EH (cell line): ENCODE data around the gene MCF2.
A peak's percentile ranks its signal among the peaks of the same experiment; 100 is the strongest.

ENCODE experiments used
- DNase-seq: peaks from one replicate; pipeline ENCODE4 v3.0.0-alpha.2; 2015; ENCODE audit warnings: low read depth

Gene MCF2

DNA sequence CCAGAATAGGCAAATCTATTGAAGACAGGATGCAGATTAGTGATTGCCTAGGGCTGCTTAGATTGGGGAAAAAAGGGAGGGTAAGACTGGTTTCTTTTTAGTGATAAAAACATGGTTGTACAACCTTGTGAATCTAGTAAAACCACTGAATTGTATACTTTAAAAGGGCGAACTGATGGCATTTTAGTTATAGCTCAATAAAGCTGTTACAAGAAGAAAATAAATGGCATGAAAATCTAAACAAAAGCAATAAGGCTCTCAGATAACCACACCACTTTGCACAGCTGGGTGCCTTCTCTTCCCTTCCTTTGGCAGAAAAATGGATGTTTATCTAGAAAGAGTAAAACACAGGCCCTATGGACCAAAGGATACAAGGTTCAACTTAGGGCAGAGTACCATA lies 107.9 kb downstream of the MCF2 start:
- DNase-seq: no peak

DNA sequence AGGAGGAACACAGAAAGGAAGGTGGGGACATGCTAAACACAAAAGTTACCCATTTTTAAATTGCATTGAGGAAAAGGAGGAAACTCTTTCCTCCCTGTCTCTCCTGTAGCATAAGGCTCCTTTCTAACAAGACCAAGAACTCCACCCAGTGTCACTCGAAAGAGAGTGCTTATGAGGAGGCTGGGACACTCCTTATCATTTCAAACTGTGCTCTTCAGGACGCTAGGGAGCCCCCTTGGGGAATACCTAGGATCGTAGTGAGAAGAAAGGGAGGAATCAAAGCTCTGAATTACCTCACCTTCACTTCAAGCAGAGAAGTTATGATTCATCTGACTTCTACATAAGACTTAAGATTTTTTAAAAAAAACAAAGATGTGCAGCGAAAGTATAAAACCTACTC lies 111.9 kb downstream of the MCF2 start:
- no peak for DNase-seq

DNA sequence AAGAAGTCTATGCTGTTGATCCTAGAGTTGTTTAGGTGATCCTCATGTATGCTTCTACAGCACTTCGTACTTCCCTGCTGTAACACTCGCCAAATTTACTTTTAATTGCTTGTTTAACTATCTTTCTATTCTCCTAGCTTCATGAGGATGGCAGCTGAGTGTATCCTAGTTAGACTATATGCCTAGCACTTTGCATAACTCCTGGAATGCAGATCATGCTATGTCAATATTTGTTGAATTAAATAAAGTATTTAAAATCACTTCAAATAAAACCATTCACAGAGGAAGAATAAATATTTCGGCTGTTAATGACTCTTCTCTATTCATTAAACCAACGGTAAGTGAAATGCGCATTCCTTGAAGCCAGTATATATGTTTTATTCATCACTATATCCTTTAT lies 122.4 kb downstream of the MCF2 start:
- no peak for DNase-seq

DNA sequence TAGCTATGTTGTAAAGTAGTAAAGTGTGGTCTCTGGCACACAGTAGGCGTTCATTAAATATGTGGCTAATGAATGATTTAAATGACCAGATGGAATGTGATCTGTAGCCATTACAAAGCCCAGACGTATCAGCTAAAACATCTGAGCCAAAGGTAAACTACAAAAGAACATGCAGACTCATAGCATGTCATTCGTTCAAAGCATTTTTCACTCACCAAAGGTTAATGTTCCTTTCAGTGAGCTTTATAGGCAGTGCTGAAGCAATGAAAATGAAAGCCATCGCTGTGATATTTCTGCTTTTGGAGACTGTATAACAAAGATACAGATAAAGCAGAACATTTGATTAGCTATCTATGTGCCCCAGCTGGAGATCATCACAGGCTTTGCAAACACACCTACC lies 126.9 kb downstream of the MCF2 start:
- DNase-seq: no peak

DNA sequence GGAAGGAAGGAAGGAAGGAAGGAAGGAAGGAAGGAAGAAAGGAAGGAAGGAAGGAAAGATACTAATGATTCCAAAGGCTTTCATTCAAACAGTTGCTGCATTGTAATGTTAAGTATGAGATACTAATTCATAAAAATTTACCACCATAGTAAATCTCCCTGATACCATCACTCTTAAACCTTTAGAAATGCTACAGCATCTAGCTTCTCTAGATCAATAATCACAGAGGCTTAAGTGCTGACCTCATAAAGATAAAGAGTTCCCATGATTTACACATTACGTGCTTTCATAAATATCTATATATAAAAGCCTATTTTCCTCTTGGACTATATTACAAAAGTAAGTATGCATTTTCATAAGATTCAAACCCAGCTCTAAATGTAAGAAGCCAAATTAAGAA lies 141.0 kb downstream of the MCF2 start:
- DNase-seq: no peak

DNA sequence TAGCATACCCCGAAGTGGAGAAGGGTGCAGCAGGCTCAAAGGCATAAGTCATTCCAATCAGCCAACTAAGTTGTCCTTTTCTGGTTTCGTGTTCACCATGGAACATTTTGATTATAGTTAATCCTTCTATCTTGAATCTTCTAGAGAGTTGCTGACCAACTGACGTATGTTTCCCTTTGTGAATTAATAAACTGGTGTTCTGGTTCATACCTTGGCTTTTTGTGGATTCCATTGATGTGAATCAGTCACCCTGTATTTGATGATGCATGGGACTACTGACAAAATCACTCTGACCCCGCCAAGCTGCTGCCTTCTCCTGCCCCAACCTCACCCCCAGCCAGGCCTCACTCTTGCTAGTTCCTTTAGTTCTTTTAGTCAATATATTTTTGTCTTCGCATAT lies 144.7 kb downstream of the MCF2 start:
- no peak for DNase-seq

DNA sequence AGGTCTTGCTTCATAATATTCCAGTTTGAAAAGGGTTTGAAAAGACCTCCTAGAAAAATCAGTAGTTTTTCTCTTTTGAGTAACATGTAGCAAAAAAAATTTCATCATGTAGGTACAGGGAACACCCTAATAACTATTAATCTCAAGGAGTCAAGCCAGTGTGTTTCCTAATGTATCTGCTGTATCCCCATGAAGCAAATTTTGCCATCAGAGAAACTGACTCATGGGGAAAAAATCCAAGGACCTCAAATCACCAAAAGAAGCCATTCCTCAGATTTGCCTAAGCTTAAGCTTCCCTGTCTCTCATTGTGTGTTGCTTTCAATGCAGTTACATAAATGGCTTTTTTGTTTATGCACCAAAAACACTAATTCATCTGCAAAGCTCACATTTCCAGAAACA lies 147.7 kb downstream of the MCF2 start:
- DNase-seq: peak; percentile 30

DNA sequence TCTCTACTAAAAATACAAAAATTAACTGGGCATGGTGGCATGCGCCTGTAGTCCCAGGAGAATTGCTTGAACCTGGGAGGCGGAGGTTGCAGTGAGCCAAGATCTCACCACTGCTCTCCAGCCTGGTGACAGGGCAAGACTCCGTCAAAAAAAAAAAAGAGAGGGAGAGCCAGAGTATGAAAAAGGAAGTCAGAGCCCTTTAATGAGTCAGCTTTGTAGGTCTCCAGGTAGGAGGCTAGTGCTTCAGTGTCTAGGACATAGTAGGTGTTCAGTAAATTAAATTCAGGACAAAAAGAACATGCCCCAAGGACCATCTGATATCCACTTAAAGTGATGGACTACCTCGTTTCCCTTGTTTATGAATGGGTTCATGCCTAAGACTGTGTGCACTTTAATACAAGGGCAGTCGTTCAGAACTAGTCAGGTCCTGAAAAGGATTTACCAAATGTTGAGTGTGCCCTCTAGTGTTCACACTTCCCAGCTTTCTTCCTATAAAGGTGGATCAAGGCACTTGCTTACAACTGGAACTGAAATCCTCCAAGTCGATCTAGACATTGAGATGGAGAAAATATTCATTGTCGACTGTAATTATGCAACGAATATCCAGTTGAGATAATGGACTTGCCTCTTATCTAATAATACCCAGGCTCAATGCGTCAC lies 148.5 kb downstream of the MCF2 start:
- DNase-seq: peak; percentile 29

DNA sequence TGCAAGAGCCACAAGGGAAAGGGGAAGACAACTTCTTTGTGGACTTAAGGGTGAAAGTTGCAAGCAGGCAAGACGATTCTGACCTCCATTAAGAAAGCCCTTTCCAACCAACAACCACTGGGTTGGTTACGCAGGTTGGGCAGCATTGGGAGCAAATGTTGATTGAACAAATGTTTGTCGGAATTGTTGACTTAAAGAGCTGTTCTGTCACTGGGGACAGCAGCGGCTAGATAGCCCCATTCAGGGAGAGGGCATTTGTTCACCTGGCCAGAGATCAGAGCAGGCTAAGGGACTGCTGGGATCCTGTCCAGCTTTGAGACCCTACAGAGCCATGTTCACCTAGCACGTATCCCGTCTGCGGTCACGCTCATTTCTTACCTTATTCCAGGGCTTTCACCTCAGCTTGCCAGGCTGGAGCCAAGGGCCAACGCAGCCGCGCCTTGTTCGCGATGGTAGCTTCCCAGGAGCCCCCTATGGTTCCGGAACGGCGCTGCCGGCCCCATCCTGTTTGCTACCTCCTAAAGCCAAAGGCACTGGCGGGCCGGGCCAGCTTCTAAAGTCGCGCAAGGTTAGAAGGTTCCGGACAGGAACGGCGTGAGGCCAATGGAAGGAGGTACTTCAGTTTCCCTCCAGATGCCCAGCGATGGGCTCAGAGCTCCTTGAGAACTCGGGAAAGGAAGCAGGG lies 152.8 kb downstream of the MCF2 start:
- no peak for DNase-seq

DNA sequence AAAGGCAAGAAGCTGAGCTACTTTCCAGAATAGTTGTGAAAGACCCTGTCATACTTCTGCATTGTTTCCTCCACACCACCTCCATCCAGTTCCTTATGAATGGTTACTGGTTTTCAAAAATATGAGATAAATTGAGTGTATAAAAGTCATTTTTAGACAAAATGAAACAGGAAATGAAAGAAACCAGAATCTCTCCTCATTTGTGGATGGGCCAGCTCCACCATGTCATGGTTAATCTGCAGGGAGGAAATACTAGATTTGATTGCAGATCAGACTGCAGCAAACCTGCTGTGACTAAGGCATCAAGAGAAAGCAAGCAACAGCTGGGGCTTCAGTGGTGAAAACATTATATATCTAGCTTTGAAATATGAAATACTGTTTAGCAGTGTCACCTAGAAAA lies 153.6 kb downstream of the MCF2 start:
- no peak for DNase-seq

DNA sequence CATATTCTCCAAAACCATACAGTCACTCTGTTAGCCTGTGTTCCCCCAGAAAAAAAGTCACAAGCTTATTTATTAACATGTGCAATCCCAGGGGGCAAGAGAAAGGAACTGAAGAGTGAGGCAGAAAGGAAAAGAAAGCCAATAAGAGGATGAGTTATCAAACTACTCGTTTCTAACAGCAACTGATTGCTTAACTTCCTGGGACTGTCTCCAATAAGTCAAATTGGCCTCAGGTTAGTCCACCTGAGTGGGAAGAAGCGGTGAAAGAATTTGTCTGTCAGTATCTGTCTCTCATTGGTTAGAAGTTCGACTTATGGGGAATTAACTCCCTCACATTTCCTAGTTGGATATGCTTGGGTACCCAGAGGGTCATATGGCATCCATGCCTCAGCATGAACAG lies 163.4 kb downstream of the MCF2 start:
- no peak for DNase-seq

DNA sequence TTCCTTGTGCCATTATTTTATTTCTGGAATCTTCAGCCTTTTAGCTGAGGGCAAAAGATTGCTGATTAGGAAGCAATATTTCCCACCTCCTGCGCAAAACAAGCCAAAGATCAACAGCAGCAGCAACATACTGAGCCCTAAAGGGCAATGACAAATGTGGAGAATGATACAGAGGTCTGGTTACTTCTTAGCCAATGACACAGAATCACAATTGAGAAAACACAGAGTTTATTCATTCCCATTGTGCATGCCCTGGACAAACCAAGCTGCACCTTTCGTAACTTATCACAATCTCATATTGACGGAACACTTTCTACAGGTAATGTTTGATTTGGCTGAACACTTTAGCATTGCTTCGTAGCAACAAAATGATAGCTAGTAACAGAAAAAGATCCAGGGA lies 164.0 kb downstream of the MCF2 start:
- DNase-seq: no peak

DNA sequence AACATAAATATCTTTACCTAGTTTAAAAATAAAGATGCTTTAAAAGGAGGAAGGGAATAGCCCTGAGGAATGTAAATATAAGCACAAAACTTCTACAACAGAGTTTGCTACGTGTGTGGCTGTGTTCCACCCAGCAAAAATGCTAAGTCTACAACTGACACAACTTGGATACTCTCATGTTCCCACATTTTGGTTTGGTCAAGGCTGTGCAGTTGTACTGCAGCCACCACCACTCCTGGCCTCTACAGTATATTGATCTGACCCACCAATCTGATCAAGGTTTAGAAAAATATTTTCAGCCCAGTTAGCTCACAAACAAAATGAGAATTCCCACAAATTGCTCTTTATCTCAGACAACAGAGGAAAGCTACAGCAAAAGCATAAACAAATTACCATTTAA lies 165.3 kb downstream of the MCF2 start:
- DNase-seq: no peak

DNA sequence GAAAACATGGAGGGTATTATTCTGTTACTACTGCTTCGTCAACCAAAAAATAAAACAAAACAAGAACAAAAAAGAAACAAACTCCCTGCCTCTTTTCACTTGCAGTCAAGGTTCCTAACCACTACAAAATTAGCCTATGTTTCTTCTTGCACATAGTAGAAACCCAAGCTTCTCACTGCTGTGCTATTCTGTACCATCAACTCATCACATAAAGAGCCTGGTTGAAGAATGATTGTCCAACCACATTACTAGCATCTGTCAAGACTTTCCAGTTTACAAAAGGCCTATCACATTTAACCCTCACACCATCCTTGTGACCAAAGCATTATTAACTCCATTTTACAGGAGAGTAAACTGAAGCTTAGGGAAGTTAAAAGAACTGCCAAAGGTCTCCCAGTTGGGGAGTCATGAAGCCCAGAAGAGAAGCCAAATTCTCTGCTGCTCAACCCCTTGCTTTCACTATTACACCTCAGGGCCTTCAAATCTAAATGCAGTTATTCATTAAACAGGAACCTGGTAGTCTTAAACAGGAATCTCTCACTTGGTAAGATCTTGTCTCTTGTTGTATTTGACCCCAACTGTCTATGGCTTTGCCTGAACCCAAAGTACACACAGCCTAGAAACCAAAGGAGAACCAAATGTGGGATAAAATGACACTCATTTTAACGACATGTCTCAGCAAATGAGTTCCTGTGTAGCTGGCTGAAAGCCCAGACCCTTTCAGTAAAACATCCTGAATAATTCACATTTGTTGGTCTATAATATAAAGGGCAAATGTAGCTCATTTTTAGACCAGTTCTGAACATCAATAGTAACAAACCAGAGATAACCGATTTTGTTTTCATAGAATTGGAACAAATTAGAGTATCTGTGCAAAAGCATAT lies 168.8 kb downstream of the MCF2 start:
- no peak for DNase-seq

DNA sequence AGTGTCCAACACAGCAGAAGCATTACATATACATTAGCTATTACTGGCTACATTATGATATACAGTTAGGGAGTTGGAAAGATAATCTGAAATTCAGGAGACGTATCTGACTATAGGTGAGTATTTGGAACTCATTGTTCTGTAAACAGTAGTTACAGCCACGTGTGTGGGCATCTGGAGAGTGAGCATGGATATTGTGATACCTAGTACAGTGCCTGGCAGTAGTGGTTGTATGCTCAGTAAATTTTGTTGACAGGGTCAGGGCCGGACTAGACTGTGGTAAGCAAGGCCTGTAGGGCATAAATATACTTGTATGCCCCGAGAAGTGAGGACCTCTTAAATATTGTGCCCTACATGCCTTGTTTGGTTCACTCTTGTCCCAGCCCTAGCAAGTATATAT lies 174.5 kb downstream of the MCF2 start:
- no peak for DNase-seq

DNA sequence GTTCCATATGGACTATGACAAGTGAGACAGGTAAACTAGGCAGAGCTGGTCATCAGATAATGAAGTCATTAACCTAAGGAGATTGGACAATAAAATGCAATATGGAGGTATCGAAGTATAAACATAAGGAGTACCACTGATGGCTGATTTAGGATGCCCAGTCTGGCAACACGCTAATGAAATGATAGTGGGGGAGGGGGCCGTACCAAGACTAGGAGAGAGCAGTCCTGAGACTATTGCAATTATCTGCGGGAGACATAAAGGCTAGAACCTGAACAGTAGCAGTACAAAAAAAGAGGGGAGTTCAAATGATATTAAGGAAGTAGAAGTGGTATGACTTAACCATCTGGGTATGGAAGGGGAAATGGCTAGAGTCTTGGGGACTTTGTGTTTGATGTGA lies 175.1 kb downstream of the MCF2 start:
- no peak for DNase-seq
